ENCODE measurements around the gene TMEM120B. TPM values are rescaled to one million over a fixed set of nuclear protein-coding genes. Genes with fewer than 3 reads are reported as not detected.
A peak's percentile ranks its signal among the peaks of the same experiment; 100 is the strongest.

TMEM120B gene
- total and polyA plus RNA-seq, 2 of the 13 experiments (the other 11 are each of a cell fraction or from before 2014, with no cell fraction given), result 7.1 to 12.9 TPM

GRCh38 chr12:121791671-121792551 lies 79.4 kb downstream of the TMEM120B start (continued):
- TF ChIP-seq, protein P1, sequence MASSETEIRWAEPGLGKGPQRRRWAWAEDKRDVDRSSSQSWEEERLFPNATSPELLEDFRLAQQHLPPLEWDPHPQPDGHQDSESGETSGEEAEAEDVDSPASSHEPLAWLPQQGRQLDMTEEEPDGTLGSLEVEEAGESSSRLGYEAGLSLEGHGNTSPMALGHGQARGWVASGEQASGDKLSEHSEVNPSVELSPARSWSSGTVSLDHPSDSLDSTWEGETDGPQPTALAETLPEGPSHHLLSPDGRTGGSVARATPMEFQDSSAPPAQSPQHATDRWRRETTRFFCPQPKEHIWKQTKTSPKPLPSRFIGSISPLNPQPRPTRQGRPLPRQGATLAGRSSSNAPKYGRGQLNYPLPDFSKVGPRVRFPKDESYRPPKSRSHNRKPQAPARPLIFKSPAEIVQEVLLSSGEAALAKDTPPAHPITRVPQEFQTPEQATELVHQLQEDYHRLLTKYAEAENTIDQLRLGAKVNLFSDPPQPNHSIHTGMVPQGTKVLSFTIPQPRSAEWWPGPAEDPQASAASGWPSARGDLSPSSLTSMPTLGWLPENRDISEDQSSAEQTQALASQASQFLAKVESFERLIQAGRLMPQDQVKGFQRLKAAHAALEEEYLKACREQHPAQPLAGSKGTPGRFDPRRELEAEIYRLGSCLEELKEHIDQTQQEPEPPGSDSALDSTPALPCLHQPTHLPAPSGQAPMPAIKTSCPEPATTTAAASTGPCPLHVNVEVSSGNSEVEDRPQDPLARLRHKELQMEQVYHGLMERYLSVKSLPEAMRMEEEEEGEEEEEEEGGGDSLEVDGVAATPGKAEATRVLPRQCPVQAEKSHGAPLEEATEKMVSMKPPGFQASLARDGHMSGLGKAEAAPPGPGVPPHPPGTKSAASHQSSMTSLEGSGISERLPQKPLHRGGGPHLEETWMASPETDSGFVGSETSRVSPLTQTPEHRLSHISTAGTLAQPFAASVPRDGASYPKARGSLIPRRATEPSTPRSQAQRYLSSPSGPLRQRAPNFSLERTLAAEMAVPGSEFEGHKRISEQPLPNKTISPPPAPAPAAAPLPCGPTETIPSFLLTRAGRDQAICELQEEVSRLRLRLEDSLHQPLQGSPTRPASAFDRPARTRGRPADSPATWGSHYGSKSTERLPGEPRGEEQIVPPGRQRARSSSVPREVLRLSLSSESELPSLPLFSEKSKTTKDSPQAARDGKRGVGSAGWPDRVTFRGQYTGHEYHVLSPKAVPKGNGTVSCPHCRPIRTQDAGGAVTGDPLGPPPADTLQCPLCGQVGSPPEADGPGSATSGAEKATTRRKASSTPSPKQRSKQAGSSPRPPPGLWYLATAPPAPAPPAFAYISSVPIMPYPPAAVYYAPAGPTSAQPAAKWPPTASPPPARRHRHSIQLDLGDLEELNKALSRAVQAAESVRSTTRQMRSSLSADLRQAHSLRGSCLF (CRISPR knock-in tag; IDR thresholded peaks at IDR 0.05; ENCODE audit: borderline replicate concordance), result no peak
- TF ChIP-seq RAD21 (CRISPR knock-in tag; IDR thresholded peaks at IDR 0.05) (no peak), PHF21A (CRISPR knock-in tag; IDR thresholded peaks at IDR 0.05) (peak; percentile 80), NCOR1 (IDR thresholded peaks at IDR 0.05; ENCODE audit: borderline replicate concordance, low read length) (peak; percentile 18; the same call in 1 of the 2 replicates), JUNB (CRISPR knock-in tag; IDR thresholded peaks at IDR 0.05; ENCODE audit: borderline replicate concordance) (no peak), HDAC6 (IDR thresholded peaks at IDR 0.05; ENCODE audit: low read depth, low read length) (no peak), ZFP36 (IDR thresholded peaks at IDR 0.05; ENCODE audit: borderline replicate concordance, low read depth, low read length, partially characterized antibody) (no peak), TMF1 (CRISPR knock-in tag; IDR thresholded peaks at IDR 0.05; ENCODE audit: low read depth) (no peak), ZNF674 (CRISPR knock-in tag; IDR thresholded peaks at IDR 0.05; ENCODE audit: low read depth) (no peak), HNF1B (CRISPR knock-in tag; IDR thresholded peaks at IDR 0.05) (no peak), MXD4 (CRISPR knock-in tag; IDR thresholded peaks at IDR 0.05) (no peak), E2F5 (CRISPR knock-in tag; conservative IDR thresholded peaks at IDR 0.05) (no peak), ZSCAN25 (CRISPR knock-in tag; IDR thresholded peaks at IDR 0.05) (no peak), SOX13 (IDR thresholded peaks at IDR 0.05) (no peak), SOX13 (CRISPR knock-in tag; conservative IDR thresholded peaks at IDR 0.05 in 1 of 2, IDR thresholded peaks at IDR 0.05 in 1 of 2) (0 out of 4 replicates have a peak, but pooled peaks of 1 of the 2 experiments have one; percentile 8), SMYD3 (CRISPR knock-in tag; IDR thresholded peaks at IDR 0.05) (no peak), PAWR (CRISPR knock-in tag; IDR thresholded peaks at IDR 0.05; ENCODE audit: borderline replicate concordance) (no peak), ZNF556 (CRISPR knock-in tag; IDR thresholded peaks at IDR 0.05; ENCODE audit: borderline replicate concordance) (no peak)
- TF ChIP-seq, protein P2, sequence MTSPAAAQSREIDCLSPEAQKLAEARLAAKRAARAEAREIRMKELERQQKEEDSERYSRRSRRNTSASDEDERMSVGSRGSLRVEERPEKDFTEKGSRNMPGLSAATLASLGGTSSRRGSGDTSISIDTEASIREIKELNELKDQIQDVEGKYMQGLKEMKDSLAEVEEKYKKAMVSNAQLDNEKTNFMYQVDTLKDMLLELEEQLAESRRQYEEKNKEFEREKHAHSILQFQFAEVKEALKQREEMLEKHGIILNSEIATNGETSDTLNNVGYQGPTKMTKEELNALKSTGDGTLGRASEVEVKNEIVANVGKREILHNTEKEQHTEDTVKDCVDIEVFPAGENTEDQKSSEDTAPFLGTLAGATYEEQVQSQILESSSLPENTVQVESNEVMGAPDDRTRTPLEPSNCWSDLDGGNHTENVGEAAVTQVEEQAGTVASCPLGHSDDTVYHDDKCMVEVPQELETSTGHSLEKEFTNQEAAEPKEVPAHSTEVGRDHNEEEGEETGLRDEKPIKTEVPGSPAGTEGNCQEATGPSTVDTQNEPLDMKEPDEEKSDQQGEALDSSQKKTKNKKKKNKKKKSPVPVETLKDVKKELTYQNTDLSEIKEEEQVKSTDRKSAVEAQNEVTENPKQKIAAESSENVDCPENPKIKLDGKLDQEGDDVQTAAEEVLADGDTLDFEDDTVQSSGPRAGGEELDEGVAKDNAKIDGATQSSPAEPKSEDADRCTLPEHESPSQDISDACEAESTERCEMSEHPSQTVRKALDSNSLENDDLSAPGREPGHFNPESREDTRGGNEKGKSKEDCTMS (CRISPR knock-in tag; conservative IDR thresholded peaks at IDR 0.05), result no peak
